Astrocyte of the cerebellum (primary cell): ENCODE data around the gene HAND1.

ENCODE experiments used
- DNase-seq: peaks from one replicate; pipeline ENCODE4 v3.0.0-alpha.2; 2011; ENCODE audit warnings: low read depth
- H3K4me3 ChIP-seq: 2 replicates; pipeline ENCODE4 v1.5.1; 2011; ENCODE audit warnings: mild to moderate bottlenecking, low read depth, low read length, moderate library complexity
- in situ Hi-C: cut with HindIII; loops from 2 replicates; pipeline ENCODE4 v1.10.0; 2017; ENCODE audit warnings: low sequenced_read_pairs
- TF ChIP-seq, protein P1 (sequence below): IDR thresholded peaks from 2 replicates; pipeline ENCODE4 v1.5.1; 2012; ENCODE audit warnings: low read length, low read depth, moderate library complexity, mild to moderate bottlenecking; ENCODE audit errors: missing control alignments

The HAND1 gene

DNA sequence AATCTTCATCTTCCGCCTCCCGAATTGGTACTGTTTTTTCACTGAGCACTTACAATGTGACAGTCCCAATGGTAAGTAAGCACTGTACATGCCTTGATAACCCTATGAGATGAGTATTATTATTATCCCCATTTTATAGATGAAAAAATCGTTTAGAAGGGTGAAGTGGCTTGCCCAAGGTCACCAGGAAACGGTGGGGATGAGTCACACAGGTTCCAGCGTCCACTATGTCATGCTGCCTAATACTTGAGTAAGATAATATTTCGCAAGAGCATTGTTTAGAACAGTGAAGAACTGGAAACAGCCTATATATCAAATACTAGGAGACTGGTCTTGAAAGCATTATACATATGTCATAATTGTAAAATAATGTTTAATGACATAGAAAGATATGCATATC, 12.9 kb downstream of the HAND1 start:
- in situ Hi-C loops = no loop called here
- TF ChIP-seq, protein P1, sequence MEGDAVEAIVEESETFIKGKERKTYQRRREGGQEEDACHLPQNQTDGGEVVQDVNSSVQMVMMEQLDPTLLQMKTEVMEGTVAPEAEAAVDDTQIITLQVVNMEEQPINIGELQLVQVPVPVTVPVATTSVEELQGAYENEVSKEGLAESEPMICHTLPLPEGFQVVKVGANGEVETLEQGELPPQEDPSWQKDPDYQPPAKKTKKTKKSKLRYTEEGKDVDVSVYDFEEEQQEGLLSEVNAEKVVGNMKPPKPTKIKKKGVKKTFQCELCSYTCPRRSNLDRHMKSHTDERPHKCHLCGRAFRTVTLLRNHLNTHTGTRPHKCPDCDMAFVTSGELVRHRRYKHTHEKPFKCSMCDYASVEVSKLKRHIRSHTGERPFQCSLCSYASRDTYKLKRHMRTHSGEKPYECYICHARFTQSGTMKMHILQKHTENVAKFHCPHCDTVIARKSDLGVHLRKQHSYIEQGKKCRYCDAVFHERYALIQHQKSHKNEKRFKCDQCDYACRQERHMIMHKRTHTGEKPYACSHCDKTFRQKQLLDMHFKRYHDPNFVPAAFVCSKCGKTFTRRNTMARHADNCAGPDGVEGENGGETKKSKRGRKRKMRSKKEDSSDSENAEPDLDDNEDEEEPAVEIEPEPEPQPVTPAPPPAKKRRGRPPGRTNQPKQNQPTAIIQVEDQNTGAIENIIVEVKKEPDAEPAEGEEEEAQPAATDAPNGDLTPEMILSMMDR = no peak
- no peak overlapping the region for H3K4me3 ChIP-seq
- DNase-seq = no peak

- DNase-seq = no peak
- TF ChIP-seq, protein P1 = no peak
- H3K4me3 ChIP-seq = no peak overlapping the region
- in situ Hi-C loops = no loop called here
Observed at GRCh38 chr5:154464438-154464837, 13.6 kb downstream of the HAND1 start.

GRCh38 chr5:154461531-154461930, 16.5 kb downstream of the HAND1 start:
- in situ Hi-C loops = no loop called here
- TF ChIP-seq, protein P1 = peak; percentile 43
- H3K4me3 ChIP-seq = no peak overlapping the region
- no peak for DNase-seq

DNA sequence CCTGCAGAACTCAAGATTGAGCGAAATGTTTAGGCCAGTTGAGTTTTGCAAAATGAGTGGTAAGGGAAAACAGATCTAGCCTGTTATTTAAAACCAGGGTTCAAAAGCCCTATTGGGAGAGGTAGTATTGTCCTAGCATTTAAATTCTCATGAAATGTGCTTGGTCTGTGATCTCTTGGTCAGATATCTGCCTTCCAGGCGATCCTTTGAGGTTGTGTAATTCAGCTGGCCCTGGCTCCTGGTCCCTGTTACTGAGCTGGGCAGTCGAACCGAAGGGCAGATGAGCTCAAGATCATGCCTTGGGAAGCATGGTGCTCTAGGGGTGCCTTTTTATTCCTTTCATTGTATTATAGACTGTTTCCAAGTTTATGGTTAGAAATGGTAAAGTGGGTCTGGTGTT, 17.9 kb downstream of the HAND1 start:
- H3K4me3 ChIP-seq = no peak overlapping the region
- TF ChIP-seq, protein P1 = no peak
- in situ Hi-C loops = no loop called here
- DNase-seq = no peak

GRCh38 chr5:154459015-154459414, 19.0 kb downstream of the HAND1 start:
- TF ChIP-seq, protein P1 = no peak
- H3K4me3 ChIP-seq = no peak overlapping the region
- no peak for DNase-seq
- in situ Hi-C loops = no loop called here

GRCh38 chr5:154456540-154456939, 21.5 kb downstream of the HAND1 start:
- no peak for DNase-seq
- no peak overlapping the region for H3K4me3 ChIP-seq
- in situ Hi-C loops = no loop called here
- TF ChIP-seq, protein P1 = no peak

DNA sequence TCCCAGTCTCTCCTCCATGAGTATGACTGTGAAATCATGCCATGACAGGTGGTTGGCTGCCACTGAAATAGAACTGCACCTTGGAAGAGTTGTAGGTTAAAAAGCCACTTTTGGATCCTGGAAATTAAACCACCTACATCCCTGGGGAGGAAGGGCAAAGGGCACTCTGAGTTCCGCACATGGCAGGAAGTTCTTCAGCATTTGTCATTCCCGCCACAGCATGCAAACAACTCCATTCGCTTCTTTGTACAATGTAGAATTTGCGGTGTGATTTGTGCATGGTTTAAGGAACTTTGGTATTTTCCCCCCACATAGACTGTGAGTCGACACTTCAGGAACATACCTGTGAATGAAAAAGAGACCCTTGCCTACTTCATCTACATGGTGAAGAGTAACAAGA, 22.4 kb downstream of the HAND1 start:
- TF ChIP-seq, protein P1 = no peak
- no peak overlapping the region for H3K4me3 ChIP-seq
- in situ Hi-C loops = no loop called here
- no peak for DNase-seq
